Measurements from ENCODE around the gene EPB41L4A.

Gene EPB41L4A

DNA sequence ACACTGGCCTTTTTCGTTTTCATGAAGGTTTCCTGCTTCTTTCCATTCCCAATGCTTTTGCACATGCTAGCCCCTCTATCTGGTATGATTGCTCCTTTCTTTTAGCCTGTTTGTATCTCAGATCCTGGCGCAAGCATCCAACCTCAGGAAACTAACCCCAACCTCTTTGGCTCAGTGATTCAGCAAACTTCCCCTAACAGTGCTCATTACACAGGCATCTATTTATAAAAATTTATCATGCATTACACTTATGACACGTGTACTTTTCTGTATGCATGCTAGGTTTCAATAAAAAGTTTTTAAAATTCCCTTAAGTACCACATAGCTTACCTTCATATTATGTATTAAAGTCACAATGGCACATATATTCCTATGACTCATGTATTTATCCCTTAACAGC lies 218.9 kb downstream of the EPB41L4A start:
- DNase-seq, result no peak

DNA sequence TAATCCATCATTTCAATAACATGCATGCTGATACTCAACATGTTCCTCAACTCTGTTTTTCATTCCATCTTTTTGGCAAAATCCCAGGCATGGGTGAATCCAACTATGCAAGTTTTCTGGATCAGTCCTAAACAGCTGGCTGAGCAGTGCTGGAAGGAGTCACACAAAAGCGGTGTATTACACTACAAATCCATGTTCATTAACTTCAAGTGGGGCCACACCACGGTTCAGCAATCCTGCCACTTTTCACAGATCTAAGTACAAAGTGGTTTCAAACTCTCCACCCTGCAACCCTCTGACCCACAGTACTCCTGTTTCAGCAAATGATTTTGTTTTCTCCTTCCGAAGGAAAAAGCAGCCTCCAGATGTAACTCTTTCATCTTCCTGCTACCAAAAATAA lies 222.5 kb downstream of the EPB41L4A start:
- DNase-seq, result no peak

DNA sequence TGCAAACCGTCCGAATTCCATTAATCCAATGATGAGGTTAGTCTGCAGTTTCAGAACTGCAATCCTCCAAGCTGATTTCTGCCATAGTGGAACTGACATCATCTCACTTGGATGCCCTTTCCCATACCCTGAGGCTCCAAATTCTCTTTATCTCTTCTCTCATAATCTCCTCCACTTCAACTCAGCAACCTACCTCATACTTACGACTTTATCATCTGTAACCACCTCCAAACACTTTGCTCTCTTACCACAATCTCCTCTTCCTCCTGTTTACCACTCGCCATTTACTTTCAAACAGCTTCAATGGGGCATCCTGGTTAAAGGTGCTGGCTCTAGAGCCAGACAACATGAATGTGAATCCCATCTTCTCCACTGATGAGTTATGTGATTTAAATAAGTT lies 223.2 kb downstream of the EPB41L4A start:
- no peak for DNase-seq

- no peak for DNase-seq
These were observed 226.2 kb downstream of the EPB41L4A start for GRCh38 chr5:112192866-112193265.

- no peak for DNase-seq
These were observed 227.0 kb downstream of the EPB41L4A start for GRCh38 chr5:112192072-112192471.

DNA sequence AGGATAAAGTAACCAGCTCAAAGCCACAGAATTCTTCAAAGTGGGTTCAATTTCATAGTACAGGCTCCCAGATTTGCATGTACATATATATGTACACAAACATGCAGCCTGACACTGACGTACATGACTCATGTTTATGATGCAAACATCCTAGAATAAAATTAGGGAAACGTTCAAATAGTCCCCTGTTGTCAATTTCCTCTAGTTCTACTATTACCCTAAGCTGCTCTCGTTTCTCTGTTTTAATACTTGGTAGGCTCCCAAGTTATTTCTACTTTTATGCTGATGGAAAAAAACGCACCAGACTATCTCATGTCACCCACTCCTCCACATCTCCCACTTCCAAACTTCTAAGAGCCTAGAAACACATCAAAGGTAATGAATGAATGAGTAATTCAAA lies 229.7 kb downstream of the EPB41L4A start:
- no peak for DNase-seq

GRCh38 chr5:112186401-112186990 lies 232.6 kb downstream of the EPB41L4A start:
- DNase-seq, result peak; percentile 83

- DNase-seq, result no peak
These were observed 235.2 kb downstream of the EPB41L4A start for GRCh38 chr5:112183874-112184273.

DNA sequence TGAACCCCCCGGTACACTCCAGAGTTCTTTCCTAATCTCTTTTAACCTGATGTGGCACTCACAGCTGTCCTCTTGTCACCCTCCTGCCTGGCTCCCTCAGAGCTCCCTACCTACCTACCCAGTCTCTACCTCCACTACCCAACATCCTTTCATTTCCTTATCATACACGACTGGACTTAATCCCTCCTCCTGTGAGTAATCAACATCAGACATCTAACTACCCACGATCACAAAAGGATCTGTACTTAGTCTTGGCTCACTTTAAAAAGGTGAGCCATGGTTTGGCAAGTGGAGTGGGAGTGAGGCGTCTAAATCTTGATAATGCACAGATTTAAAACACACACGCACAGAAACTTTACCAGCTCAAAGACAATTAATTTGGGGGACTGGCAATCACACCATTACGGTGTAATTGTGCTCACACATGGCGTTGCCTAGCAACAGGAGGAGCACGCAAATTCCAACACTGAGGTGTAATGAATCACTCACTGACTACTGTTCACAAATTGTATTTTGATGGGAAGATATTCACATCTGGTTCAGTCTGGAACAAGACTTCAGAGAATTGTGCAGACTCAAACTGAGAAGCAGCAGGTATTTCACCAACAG lies 235.9 kb downstream of the EPB41L4A start:
- DNase-seq, result peak; percentile 56

- no peak for DNase-seq
These were observed 239.8 kb downstream of the EPB41L4A start for GRCh38 chr5:112179290-112179689.

DNA sequence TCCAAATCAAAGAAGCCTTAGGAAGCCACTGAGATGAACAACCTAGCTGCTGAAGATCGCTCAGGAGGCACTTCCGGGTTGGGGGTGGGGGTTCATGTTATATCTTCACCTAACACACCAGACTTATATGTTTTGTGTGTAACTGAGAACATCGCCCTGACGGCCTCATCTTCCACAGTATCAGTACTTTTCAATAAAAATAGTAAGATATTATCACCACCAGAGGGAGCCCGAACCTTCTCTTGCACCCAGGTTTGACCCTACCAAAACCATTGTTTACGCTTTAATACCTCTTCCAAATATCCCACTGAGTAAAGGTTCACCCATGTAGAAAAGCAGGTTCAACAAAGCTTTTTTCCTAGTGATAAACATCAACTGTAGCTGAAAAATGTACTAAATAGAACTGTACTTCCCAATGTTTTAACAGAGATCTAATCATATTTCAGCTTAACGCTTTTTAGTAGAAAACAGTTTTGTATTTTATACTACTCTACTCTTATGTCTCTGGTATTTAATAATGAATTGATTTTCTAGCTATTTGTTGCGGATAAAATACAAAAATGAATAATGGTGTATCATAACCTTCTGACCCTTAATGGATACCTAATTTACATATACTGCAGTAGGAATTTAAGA lies 244.0 kb downstream of the EPB41L4A start:
- DNase-seq, result peak; percentile 93

- peak; percentile 79 for DNase-seq
These were observed 253.0 kb downstream of the EPB41L4A start for GRCh38 chr5:112165897-112166737.

GRCh38 chr5:112165399-112165798 lies 253.7 kb downstream of the EPB41L4A start:
- peak; percentile 15 for DNase-seq

DNA sequence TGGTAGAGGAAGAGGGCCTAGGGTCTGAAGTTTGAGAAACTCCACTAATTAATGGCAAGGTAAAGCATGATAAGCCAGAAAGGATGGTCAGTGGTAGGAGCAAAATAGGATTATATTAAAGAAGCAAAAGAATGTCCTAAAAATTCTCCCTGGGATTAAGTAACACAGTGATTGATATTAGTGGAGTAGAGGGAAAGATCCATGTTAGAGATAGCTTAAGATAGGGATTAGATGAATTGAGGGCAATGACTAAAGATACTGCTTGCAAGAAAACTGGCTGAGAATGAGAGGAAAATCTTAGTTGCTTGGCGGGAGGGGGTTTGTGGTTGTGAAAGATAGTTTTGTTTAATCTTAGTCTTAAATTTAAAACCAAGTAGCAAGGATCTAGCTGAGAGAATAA lies 255.6 kb downstream of the EPB41L4A start:
- DNase-seq, result no peak

DNA sequence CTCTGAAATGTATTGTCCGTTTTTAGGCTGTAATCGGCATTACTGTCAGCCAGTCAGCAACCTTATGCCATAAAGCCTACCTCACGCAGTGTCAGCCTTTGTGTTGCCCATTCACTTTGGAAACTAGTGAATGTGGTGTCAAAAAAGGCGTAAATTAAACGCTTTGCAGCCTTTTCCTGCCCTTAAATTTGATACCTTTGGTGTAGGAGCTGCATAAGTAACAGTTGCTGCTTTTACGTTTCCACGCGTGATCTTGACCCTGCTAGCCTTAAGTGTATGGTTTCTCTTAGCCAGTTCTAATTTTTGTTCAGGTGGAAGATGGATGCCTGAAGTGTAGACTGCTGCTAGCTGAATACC lies 257.7 kb downstream of the EPB41L4A start:
- DNase-seq, result peak; percentile 50

GRCh38 chr5:112160652-112161391 lies 258.3 kb downstream of the EPB41L4A start:
- peak; percentile 97 for DNase-seq

GRCh38 chr5:112159435-112159834 lies 259.6 kb downstream of the EPB41L4A start:
- peak; percentile 8 for DNase-seq

GRCh38 chr5:112156211-112156610 lies 262.9 kb downstream of the EPB41L4A start:
- DNase-seq, result no peak

GRCh38 chr5:112154940-112155686 lies 264.0 kb downstream of the EPB41L4A start:
- peak; percentile 19 for DNase-seq

GRCh38 chr5:112149727-112150126 lies 269.4 kb downstream of the EPB41L4A start:
- DNase-seq, result no peak

GRCh38 chr5:112146323-112147226 lies 272.5 kb downstream of the EPB41L4A start:
- peak; percentile 87 for DNase-seq

All from DMS53 (cell line).